ENCODE data around the gene STOML2. TPM values are rescaled to one million over a fixed set of nuclear protein-coding genes. Genes with fewer than 3 reads are reported as not detected.

The STOML2 gene
- total RNA-seq, 1 donor from 2014 or later: 248 TPM

- DNase-seq (ENCODE audit: low read depth) (no peak), FAIRE-seq (no peak)
- Histone ChIP-seq H3K27me3 (ENCODE audit: control insufficient read depth, insufficient read depth, low read length) (no peaks in the 10 kb centered on the region), H3K4me3 (ENCODE audit: low read depth, low read length) (no peak overlapping the region), H3K36me3 (ENCODE audit: control insufficient read depth, insufficient read depth, low read length) (peaks cover 2% of the 10 kb centered on the region)
- no peak for TF ChIP-seq CTCF (IDR thresholded peaks at IDR 0.05; ENCODE audit: insufficient read depth, low read length, severe bottlenecking)
Measured at GRCh38 chr9:35078066-35078465, 24.9 kb downstream of the STOML2 start.

GRCh38 chr9:35076848-35077247 lies 26.1 kb downstream of the STOML2 start:
- no peak for FAIRE-seq
- no peak for DNase-seq (ENCODE audit: low read depth)
- Histone ChIP-seq H3K27me3 (ENCODE audit: control insufficient read depth, insufficient read depth, low read length) (no peaks in the 10 kb centered on the region), H3K4me3 (ENCODE audit: low read depth, low read length) (no peak overlapping the region), H3K36me3 (ENCODE audit: control insufficient read depth, insufficient read depth, low read length) (peaks cover 2% of the 10 kb centered on the region)
- TF ChIP-seq CTCF (IDR thresholded peaks at IDR 0.05; ENCODE audit: insufficient read depth, low read length, severe bottlenecking): no peak

- no peak for FAIRE-seq
- TF ChIP-seq CTCF (IDR thresholded peaks at IDR 0.05; ENCODE audit: insufficient read depth, low read length, severe bottlenecking): no peak
- peaks cover 3% of the 10 kb centered on the region for H3K36me3 ChIP-seq (ENCODE audit: control insufficient read depth, insufficient read depth, low read length)
- no peaks in the 10 kb centered on the region for H3K27me3 ChIP-seq (ENCODE audit: control insufficient read depth, insufficient read depth, low read length)
- H3K4me3 ChIP-seq (ENCODE audit: low read depth, low read length): no peak overlapping the region
- no peak for DNase-seq (ENCODE audit: low read depth)
Measured at GRCh38 chr9:35075358-35075757, 27.6 kb downstream of the STOML2 start.

GRCh38 chr9:35074791-35075190 lies 28.1 kb downstream of the STOML2 start:
- DNase-seq (ENCODE audit: low read depth) (no peak), FAIRE-seq (no peak)
- TF ChIP-seq CTCF (IDR thresholded peaks at IDR 0.05; ENCODE audit: insufficient read depth, low read length, severe bottlenecking): no peak
- H3K36me3 ChIP-seq (ENCODE audit: control insufficient read depth, insufficient read depth, low read length): peaks cover 3% of the 10 kb centered on the region
- no peaks in the 10 kb centered on the region for H3K27me3 ChIP-seq (ENCODE audit: control insufficient read depth, insufficient read depth, low read length)
- H3K4me3 ChIP-seq (ENCODE audit: low read depth, low read length): no peak overlapping the region

- Histone ChIP-seq H3K36me3 (ENCODE audit: control insufficient read depth, insufficient read depth, low read length) (peaks cover 4% of the 10 kb centered on the region), H3K4me3 (ENCODE audit: low read depth, low read length) (no peak overlapping the region), H3K27me3 (ENCODE audit: control insufficient read depth, insufficient read depth, low read length) (no peaks in the 10 kb centered on the region)
- no peak for TF ChIP-seq CTCF (IDR thresholded peaks at IDR 0.05; ENCODE audit: insufficient read depth, low read length, severe bottlenecking)
- DNase-seq (ENCODE audit: low read depth): no peak
- no peak for FAIRE-seq
Measured at GRCh38 chr9:35074141-35074540, 28.8 kb downstream of the STOML2 start.

- no peak for FAIRE-seq
- Histone ChIP-seq H3K4me3 (ENCODE audit: low read depth, low read length) (no peak overlapping the region), H3K27me3 (ENCODE audit: control insufficient read depth, insufficient read depth, low read length) (no peaks in the 10 kb centered on the region), H3K36me3 (ENCODE audit: control insufficient read depth, insufficient read depth, low read length) (peaks cover 6% of the 10 kb centered on the region)
- no peak for DNase-seq (ENCODE audit: low read depth)
- TF ChIP-seq CTCF (IDR thresholded peaks at IDR 0.05; ENCODE audit: insufficient read depth, low read length, severe bottlenecking): no peak
Measured at GRCh38 chr9:35073279-35073612, 29.7 kb downstream of the STOML2 start.
